Muscle of leg (tissue), 11 donors: Measurements from ENCODE around the gene SRSF1. TPM values are rescaled to one million over a fixed set of nuclear protein-coding genes. Genes with fewer than 3 reads are reported as not detected.

Experiments used
- DNase-seq: peaks from one replicate; pipeline ENCODE4 v3.0.0; 2013
- H3K27ac ChIP-seq: one replicate; pipeline ENCODE4 v1.5.1; 2013; ENCODE audit warnings: mild to moderate bottlenecking, low read length, control low read depth
- H3K27me3 ChIP-seq: one replicate; pipeline ENCODE4 v1.6.1; 2013; ENCODE audit warnings: low read length; ENCODE audit not compliant: control insufficient read depth, insufficient read depth
- H3K36me3 ChIP-seq: one replicate; pipeline ENCODE4 v1.6.1; 2013; ENCODE audit warnings: low read length; ENCODE audit not compliant: control insufficient read depth, insufficient read depth
- H3K4me1 ChIP-seq: one replicate; pipeline ENCODE4 v1.6.1; 2013; ENCODE audit warnings: low read length; ENCODE audit not compliant: control insufficient read depth, insufficient read depth
- H3K4me3 ChIP-seq: one replicate; pipeline ENCODE4 v1.5.1; 2013; ENCODE audit warnings: low read length, control low read depth
- H3K9me3 ChIP-seq: replicated peaks from 2 replicates; pipeline ENCODE4 v1.6.1; 2013; ENCODE audit warnings: low read depth, low read length; ENCODE audit not compliant: control insufficient read depth
- WGBS: methylation state at CpG from one replicate; pipeline ENCODE4 v1.1.5; 2013; ENCODE audit warnings: missing lambda C conversion rate; ENCODE audit not compliant: insufficient coverage; 5-methylcytosine and 5-hydroxymethylcytosine counted together
- polyA plus RNA-seq, 8 donors: library from polyadenylated mRNA; unstranded; fragments of 120-200 nt; gene quantifications; one replicate each; pipeline versions ENCODE4 v1.2.1 to v1.2.3, GENCODE V29; 2013; ENCODE audit warnings: inconsistent platforms in 1 of 8, low replicate concordance in 1 of 8; ENCODE audit not compliant: insufficient read length in 8 of 8, insufficient read depth in 1 of 8
- total RNA-seq: library from RNA; stranded (reverse); fragments of 120-200 nt; gene quantifications from one replicate; pipeline ENCODE4 v1.2.4, GENCODE V29; 2013

The SRSF1 gene
- total and polyA plus RNA-seq, 9 donors: 161 to 241 (median 192) TPM

DNA sequence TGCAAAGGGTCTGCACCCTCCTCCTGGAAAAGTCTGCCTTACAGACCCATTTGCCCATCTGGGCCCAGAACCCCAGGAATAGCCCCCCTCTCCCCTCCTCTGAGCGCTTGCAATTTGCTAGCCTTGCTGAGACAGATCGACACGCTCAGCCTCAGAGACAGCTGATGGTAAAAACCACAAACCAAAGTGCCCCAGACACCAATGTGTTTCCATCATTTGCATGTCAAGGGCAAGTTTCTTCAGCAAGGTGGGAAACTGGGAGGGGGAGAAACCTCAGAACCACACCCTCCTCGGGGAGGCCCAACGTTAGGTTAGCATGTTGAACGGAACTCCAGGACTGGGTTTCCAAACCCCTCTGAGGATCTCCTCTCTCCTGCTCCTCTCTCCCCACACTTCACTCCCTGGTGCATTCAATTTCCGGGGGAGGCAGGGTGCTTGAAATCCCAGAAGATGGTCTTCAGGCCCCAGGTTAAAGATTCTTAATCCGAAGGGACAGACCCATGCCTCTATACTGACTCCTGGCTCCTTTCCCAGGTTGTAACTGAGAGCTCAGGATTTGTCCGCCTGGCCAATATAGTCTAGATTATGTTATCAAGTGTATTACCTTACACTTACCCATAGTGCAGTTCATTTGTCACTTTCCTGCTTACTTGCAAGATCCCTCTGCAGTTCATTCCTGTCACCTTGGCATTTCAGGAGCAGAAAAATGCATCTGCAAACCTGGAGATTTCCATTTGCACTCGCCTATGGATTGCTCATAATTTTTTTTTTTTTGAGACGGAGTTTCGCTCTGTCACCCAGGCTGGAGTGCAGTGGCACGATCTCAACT is 50.5 kb downstream of the SRSF1 start:
- DNase-seq: no peak
- Histone ChIP-seq H3K27me3 (no peaks in the 10 kb centered on the region), H3K4me3 (no peak overlapping the region), H3K27ac (no peak overlapping the region), H3K4me1 (peaks cover 34% of the 10 kb centered on the region), H3K9me3 (no peaks in the 10 kb centered on the region), H3K36me3 (peaks cover 5% of the 10 kb centered on the region)
- 52% methylated on average over 4 of the region's 13 CpGs for WGBS

GRCh38 chr17:57955183-57955931 is 51.7 kb downstream of the SRSF1 start, which contains the start of gene CUEDC1:
TSS of gene CUEDC1 (minus strand) at chr17:57955412. CDS start at chr17:57885564, 69,848 bp downstream.
- no peaks in the 10 kb centered on the region for H3K9me3 ChIP-seq
- H3K27ac ChIP-seq: peak within 1 kb of the TSS; percentile 78
- DNase-seq: peak; percentile 86
- H3K4me3 ChIP-seq: peak within 1 kb of the TSS; percentile 71
- H3K36me3 ChIP-seq: peaks cover 5% of the 10 kb centered on the region
- no peaks in the 10 kb centered on the region for H3K27me3 ChIP-seq
- H3K4me1 ChIP-seq: peaks cover 41% of the 10 kb centered on the region
- WGBS: under 1% methylated on average over 65 of the region's 79 CpGs

- Histone ChIP-seq H3K36me3 (peaks cover 5% of the 10 kb centered on the region), H3K27ac (peak overlapping the region; percentile 78), H3K9me3 (no peaks in the 10 kb centered on the region), H3K4me1 (peaks cover 47% of the 10 kb centered on the region), H3K4me3 (peak overlapping the region; percentile 61), H3K27me3 (no peaks in the 10 kb centered on the region)
- under 1% methylated on average over 76 of the region's 85 CpGs for WGBS
- peak; percentile 88 for DNase-seq
Observed at GRCh38 chr17:57954397-57955182, 52.5 kb downstream of the SRSF1 start.

DNA sequence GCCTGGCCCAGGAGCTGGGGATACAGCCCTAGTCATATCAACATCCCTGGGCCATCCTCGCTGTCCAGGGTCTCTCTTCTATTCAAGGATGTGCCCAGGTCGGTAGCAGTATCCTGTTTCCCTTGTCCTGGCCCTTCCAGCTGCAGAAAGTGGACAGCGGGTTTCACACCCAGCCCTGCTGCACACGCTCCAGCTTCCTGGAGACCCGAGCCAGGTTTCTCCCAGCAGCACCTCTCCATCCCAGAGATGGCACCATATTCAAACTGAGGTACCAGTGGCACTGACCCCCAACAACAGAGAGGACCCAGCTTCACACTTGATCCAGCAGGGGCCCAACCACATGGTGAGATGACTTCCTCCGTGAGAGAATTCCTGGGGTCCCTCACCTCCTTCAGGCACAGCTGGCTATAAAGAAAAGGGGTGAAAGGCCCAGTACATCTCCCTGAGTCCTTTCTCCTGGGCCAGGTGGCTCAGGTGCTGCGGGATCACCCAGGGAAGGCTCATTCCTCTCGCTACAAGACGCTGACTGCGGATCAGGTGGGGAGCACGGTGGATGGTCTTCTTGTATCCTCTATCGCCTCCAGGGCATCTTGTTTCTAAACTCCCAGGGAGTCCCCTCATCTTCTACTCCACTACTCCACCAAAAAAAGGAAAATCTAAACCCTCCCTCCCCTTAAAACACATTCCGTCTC is 53.2 kb downstream of the SRSF1 start:
- H3K27ac ChIP-seq: peak overlapping the region; percentile 78
- peaks cover 54% of the 10 kb centered on the region for H3K4me1 ChIP-seq
- DNase-seq: no peak
- 39% methylated on average over 7 of the region's 13 CpGs for WGBS
- peaks cover 5% of the 10 kb centered on the region for H3K36me3 ChIP-seq
- H3K4me3 ChIP-seq: peak overlapping the region; percentile 61
- H3K27me3 ChIP-seq: no peaks in the 10 kb centered on the region
- H3K9me3 ChIP-seq: no peaks in the 10 kb centered on the region

Other genes starting within 250 kb of the SRSF1 start
- 35.7 TPM for gene MRPS23, start 157.2 kb downstream of the SRSF1 start, total RNA-seq
- gene MRPS23, start 157.2 kb downstream of the SRSF1 start, polyA plus RNA-seq: 10 to 100 TPM; 34.3 to 46.0 (median 41.0) TPM
- 13.2 TPM for gene CUEDC1, start 51.8 kb downstream of the SRSF1 start, total RNA-seq
- gene CUEDC1, start 51.8 kb downstream of the SRSF1 start, polyA plus RNA-seq: 10 to 100 TPM; 43.6 to 59.3 (median 52.0) TPM
- gene VEZF1, start 19.0 kb downstream of the SRSF1 start, total RNA-seq: 39.9 TPM
- gene VEZF1, start 19.0 kb downstream of the SRSF1 start, polyA plus RNA-seq: 10 to 100 TPM; 36.7 to 54.7 (median 45.7) TPM
- gene DYNLL2, start 76.2 kb upstream of the SRSF1 start, total RNA-seq: 12.7 TPM
- gene DYNLL2, start 76.2 kb upstream of the SRSF1 start, polyA plus RNA-seq: 10 to 100 TPM; 32.5 to 52.8 (median 45.2) TPM
- gene OR4D1, start 141.1 kb upstream of the SRSF1 start, total RNA-seq: not detected
- under 1 TPM in 1 of 8 donors, not detected in 7; 0.03 TPM for gene OR4D1, start 141.1 kb upstream of the SRSF1 start, polyA plus RNA-seq
- gene OR4D2, start 159.7 kb upstream of the SRSF1 start, total RNA-seq: not detected
- gene OR4D2, start 159.7 kb upstream of the SRSF1 start, polyA plus RNA-seq: not detected
- gene EPX, start 185.5 kb upstream of the SRSF1 start, total RNA-seq: 0.09 TPM
- gene EPX, start 185.5 kb upstream of the SRSF1 start, polyA plus RNA-seq: 1 to 10 TPM in 1 of 8 donors, under 1 TPM in 7; 0.26 to 1.0 (median 0.41) TPM
- gene MKS1, start 212.0 kb upstream of the SRSF1 start, total RNA-seq: 12.5 TPM
- gene MKS1, start 212.0 kb upstream of the SRSF1 start, polyA plus RNA-seq: 10 to 100 TPM; 11.6 to 20.1 (median 14.4) TPM
- not detected for gene LPO, start 231.3 kb upstream of the SRSF1 start, total RNA-seq
- under 1 TPM in 7 of 8 donors, not detected in 1; 0.05 to 0.40 (median 0.11) TPM for gene LPO, start 231.3 kb upstream of the SRSF1 start, polyA plus RNA-seq